GM23248 (cell line): Measurements from ENCODE around the gene DAB1.

ENCODE experiments used
- EZH2 ChIP-seq: fragments of 200-600 bp; sonication (generic); IDR thresholded peaks from 2 replicates; pipeline ENCODE4 v1.6.1; 2018; ENCODE audit warnings: antibody characterized with exemption, mild to moderate bottlenecking; ENCODE audit not compliant: insufficient read depth, poor library complexity, severe bottlenecking
- EZH2phosphoT487 ChIP-seq: fragments of 200-600 bp; sonication (generic); IDR thresholded peaks from 2 replicates; pipeline ENCODE4 v1.6.1; 2018; ENCODE audit warnings: antibody characterized with exemption, moderate library complexity, mild to moderate bottlenecking, low read depth; ENCODE audit not compliant: insufficient read depth

- TF ChIP-seq EZH2 = no peak
- no peak for TF ChIP-seq EZH2phosphoT487
Measured at GRCh38 chr1:56967355-56967754, 456.5 kb downstream of the DAB1 start.
